H9 (cell line): ENCODE measurements around the gene CST5. TPM values are rescaled to one million over a fixed set of nuclear protein-coding genes. Genes with fewer than 3 reads are reported as not detected.
"Not testable (repeated sequence)": the region's sequence is repeated elsewhere in the genome, so short reads cannot be mapped to it uniquely, and the experiment has no call there.

Experiments
- DNase-seq: peaks from one replicate; pipeline ENCODE4 v3.0.0-alpha.2; 2017
- H2AFZ ChIP-seq: one replicate; pipeline ENCODE4 v1.6.1; 2013; ENCODE audit warnings: mild to moderate bottlenecking, low read length, control low read depth, moderate library complexity
- H2AK5ac ChIP-seq: 2 replicates; pipeline ENCODE4 v1.6.1; 2013; ENCODE audit warnings: low read length, control low read depth, mixed read lengths; ENCODE audit not compliant: insufficient read length
- H2BK120ac ChIP-seq: one replicate; pipeline ENCODE4 v1.6.1; 2013; ENCODE audit warnings: low read depth, mild to moderate bottlenecking, low read length, control low read depth, inconsistent platforms; ENCODE audit not compliant: poor library complexity, severe bottlenecking
- H2BK12ac ChIP-seq: 2 replicates; pipeline ENCODE4 v1.6.1; 2013; ENCODE audit warnings: low read length, control low read depth, mixed read lengths, low read depth; ENCODE audit not compliant: insufficient read length
- H2BK15ac ChIP-seq: 2 replicates; pipeline ENCODE4 v1.6.1; 2013; ENCODE audit warnings: low read depth, low read length, control low read depth
- H2BK20ac ChIP-seq: one replicate; pipeline ENCODE4 v1.6.1; 2013; ENCODE audit warnings: low read depth, mild to moderate bottlenecking, low read length, control low read depth, inconsistent platforms; ENCODE audit not compliant: poor library complexity, severe bottlenecking
- H2BK5ac ChIP-seq: 2 replicates; pipeline ENCODE4 v1.6.1; 2013; ENCODE audit warnings: low read length, control low read depth, mixed read lengths; ENCODE audit not compliant: insufficient read length
- H3K14ac ChIP-seq: 2 replicates; pipeline ENCODE4 v1.6.1; 2013; ENCODE audit warnings: low read length, control low read depth; ENCODE audit not compliant: insufficient read depth
- H3K18ac ChIP-seq: 2 replicates; pipeline ENCODE4 v1.6.1; 2013; ENCODE audit warnings: low read depth, mild to moderate bottlenecking, mixed read lengths, low read length, control low read depth; ENCODE audit not compliant: insufficient read length
- H3K23ac ChIP-seq: 2 replicates; pipeline ENCODE4 v1.6.1; 2013; ENCODE audit warnings: low read length, control low read depth, mixed read lengths, low read depth; ENCODE audit not compliant: insufficient read length
- H3K23me2 ChIP-seq: 2 replicates; pipeline ENCODE4 v1.6.1; 2013; ENCODE audit warnings: low read depth, mild to moderate bottlenecking, mixed read lengths, low read length, control low read depth; ENCODE audit not compliant: insufficient read length, poor library complexity, severe bottlenecking
- H3K27ac ChIP-seq: 2 replicates; pipeline ENCODE4 v1.5.1; 2013; ENCODE audit warnings: low read length, control low read depth, mixed read lengths, low read depth; ENCODE audit not compliant: insufficient read length
- H3K27me3 ChIP-seq: 2 replicates; pipeline ENCODE4 v1.6.1; 2013; ENCODE audit warnings: low read length, control low read depth, inconsistent platforms; ENCODE audit not compliant: insufficient read depth
- H3K4ac ChIP-seq: 2 replicates; pipeline ENCODE4 v1.6.1; 2013; ENCODE audit warnings: low read depth, mild to moderate bottlenecking, control low read depth, inconsistent platforms, low read length, moderate library complexity
- H3K4me1 ChIP-seq: 2 replicates; pipeline ENCODE4 v1.6.1; 2013; ENCODE audit warnings: low read length, control low read depth, inconsistent platforms; ENCODE audit not compliant: insufficient read depth
- H3K4me2 ChIP-seq: 2 replicates; pipeline ENCODE4 v1.6.1; 2013; ENCODE audit warnings: low read length, control low read depth, mixed read lengths; ENCODE audit not compliant: insufficient read length, insufficient read depth
- H3K56ac ChIP-seq: 2 replicates; pipeline ENCODE4 v1.6.1; 2013; ENCODE audit warnings: low read depth, mild to moderate bottlenecking, mixed read lengths, low read length, control low read depth; ENCODE audit not compliant: insufficient read length
- H3K79me1 ChIP-seq: 2 replicates; pipeline ENCODE4 v1.6.1; 2013; ENCODE audit warnings: low read depth, mild to moderate bottlenecking, moderate library complexity, low read length, control low read depth, inconsistent platforms; ENCODE audit not compliant: insufficient read depth, poor library complexity, severe bottlenecking
- H3K79me2 ChIP-seq: 2 replicates; pipeline ENCODE4 v1.6.1; 2013; ENCODE audit warnings: low read length, control low read depth, inconsistent platforms; ENCODE audit not compliant: insufficient read depth
- H3K9ac ChIP-seq: 2 replicates; pipeline ENCODE4 v1.6.1; 2013; ENCODE audit warnings: low read length, control low read depth, mixed read lengths; ENCODE audit not compliant: insufficient read length; ENCODE audit errors: extremely low read depth
- H3K9me3 ChIP-seq: one replicate; pipeline ENCODE4 v1.6.1; 2013; ENCODE audit warnings: low read depth, low read length, inconsistent platforms; ENCODE audit not compliant: control insufficient read depth
- H3T11ph ChIP-seq: one replicate; pipeline ENCODE4 v1.6.1; 2013; ENCODE audit warnings: mild to moderate bottlenecking, low read length, control low read depth, inconsistent platforms
- H4K20me1 ChIP-seq: one replicate; pipeline ENCODE4 v1.6.1; 2013; ENCODE audit not compliant: control insufficient read depth, insufficient read length, insufficient read depth
- H4K5ac ChIP-seq: 2 replicates; pipeline ENCODE4 v1.6.1; 2013; ENCODE audit warnings: low read depth, mild to moderate bottlenecking, mixed read lengths, low read length, control low read depth; ENCODE audit not compliant: insufficient read length
- H4K8ac ChIP-seq: replicated peaks from 2 replicates; pipeline ENCODE4 v1.6.1; 2013; ENCODE audit warnings: low read length, control low read depth, mixed read lengths, low read depth; ENCODE audit not compliant: insufficient read length
- H4K91ac ChIP-seq: 2 replicates; pipeline ENCODE4 v1.6.1; 2013; ENCODE audit warnings: low read depth, mild to moderate bottlenecking, moderate library complexity, mixed read lengths, low read length, control low read depth; ENCODE audit not compliant: insufficient read length
- H3K27ac Mint-ChIP-seq, 3 experiments: 2 replicates in 2 of 3; 3 replicates in 1 of 3; pipeline ENCODE4 v1.8.0; 2020 to 2021; ENCODE audit warnings: mixed read lengths in 3 of 3, mild to moderate bottlenecking in 1 of 3, moderate library complexity in 1 of 3
- H3K27me3 Mint-ChIP-seq: 2 replicates; pipeline ENCODE4 v1.8.0; 2021; ENCODE audit warnings: low read depth, mild to moderate bottlenecking, moderate library complexity, mixed read lengths
- H3K36me3 Mint-ChIP-seq, 3 experiments: 2 replicates in 2 of 3; 3 replicates in 1 of 3; pipeline ENCODE4 v1.8.0; 2020 to 2021; ENCODE audit warnings: low read depth in 3 of 3, mixed read lengths in 3 of 3; ENCODE audit not compliant: insufficient read depth in 1 of 3
- H3K4me1 Mint-ChIP-seq, 2 experiments: 2 replicates each; pipeline ENCODE4 v1.8.0; 2020; ENCODE audit warnings: mixed read lengths in 2 of 2
- H3K4me3 Mint-ChIP-seq, 2 experiments: 2 replicates in 1 of 2; 3 replicates in 1 of 2; pipeline ENCODE4 v1.8.0; 2020 to 2021; ENCODE audit warnings: mild to moderate bottlenecking in 2 of 2, mixed read lengths in 2 of 2, moderate library complexity in 1 of 2
- H3K9me3 Mint-ChIP-seq, 2 experiments: 2 replicates in 1 of 2; 3 replicates in 1 of 2; pipeline ENCODE4 v1.8.0; 2020; ENCODE audit warnings: mild to moderate bottlenecking in 2 of 2, mixed read lengths in 2 of 2, moderate library complexity in 1 of 2
- CTCF ChIP-seq: fragments of 200-600 bp; sonication (generic); conservative IDR thresholded peaks from 3 replicates; pipeline ENCODE4 v1.8.0; 2021; ENCODE audit warnings: antibody characterized with exemption, mild to moderate bottlenecking
- WGBS: extraction: QIAGEN DNeasy Blood & Tissue Kit; methylation state at CpG from one replicate; pipeline ENCODE4 v1.1.7; 2013; ENCODE audit warnings: missing lambda C conversion rate, low lambda C conversion rate, mixed read lengths; ENCODE audit not compliant: insufficient read length; ENCODE audit errors: extremely low coverage; 5-methylcytosine and 5-hydroxymethylcytosine counted together
- total RNA-seq: library from RNA; stranded (reverse); gene quantifications from 2 replicates; pipeline ENCODE4 v1.2.1, GENCODE V29; 2021

Gene CST5
- total RNA-seq, 1 experiment from 2014 or later = not detected

GRCh38 chr20:23878787-23879186 is 761 bp downstream of the CST5 start:
- WGBS = no CpG with 5 or more reads among the region's 7 CpGs
- Mint-ChIP-seq H3K27ac (no peak overlapping the region), H3K4me3 (no peak overlapping the region), H3K27me3 (no peaks in the 10 kb centered on the region; the same call in 1 of the 2 replicates), H3K36me3 (no peaks in the 10 kb centered on the region; a peak in 1 of 7 replicates), H3K4me1 (peaks cover 11 to 12% of the 10 kb centered on the region in 2 experiments), H3K9me3 (no peaks in the 10 kb centered on the region)
- Histone ChIP-seq H2BK120ac (no peak overlapping the region), H3K23ac (no peak overlapping the region), H4K5ac (no peak overlapping the region), H3K23me2 (no peaks in the 10 kb centered on the region), H2BK20ac (no peak overlapping the region), H4K91ac (no peak overlapping the region), H3K9me3 (no peaks in the 10 kb centered on the region), H3K4me1 (0 out of 2 replicates have a peak, but pooled peaks cover under 1% of the 10 kb centered on the region), H2AFZ (no peak overlapping the region), H3K9ac (no peak overlapping the region), H4K8ac (no peak overlapping the region), H3K27ac (no peak overlapping the region), H3K27me3 (no peaks in the 10 kb centered on the region), H3K79me1 (no peaks in the 10 kb centered on the region), H3T11ph (no peak overlapping the region), H2AK5ac (no peak overlapping the region), H4K20me1 (no peaks in the 10 kb centered on the region), H2BK12ac (no peak overlapping the region), H3K79me2 (no peaks in the 10 kb centered on the region), H3K56ac (no peak overlapping the region), H3K14ac (peak overlapping the region; percentile 49; the same call in 1 of the 2 replicates), H3K4me2 (no peak overlapping the region), H2BK5ac (no peak overlapping the region), H3K4ac (no peak overlapping the region), H2BK15ac (no peak overlapping the region), H3K18ac (no peak overlapping the region)
- DNase-seq = no peak
- TF ChIP-seq CTCF = no peak

GRCh38 chr20:23878016-23878542 is 1.5 kb downstream of the CST5 start:
- not testable (repeated sequence) for H3K9ac ChIP-seq, H2BK20ac ChIP-seq, H3K79me1 ChIP-seq, H3K14ac ChIP-seq, H4K5ac ChIP-seq, H2BK120ac ChIP-seq, H3K18ac ChIP-seq, H3K4me2 ChIP-seq, H3K79me2 ChIP-seq, H4K20me1 ChIP-seq, H3K4me3 Mint-ChIP-seq, H3K56ac ChIP-seq, H2BK12ac ChIP-seq, H3K27ac ChIP-seq, H3K9me3 ChIP-seq, H3K9me3 Mint-ChIP-seq, H3K4ac ChIP-seq, H4K91ac ChIP-seq, DNase-seq, H3K27me3 ChIP-seq, H3K23me2 ChIP-seq, H2BK5ac ChIP-seq, H3K36me3 Mint-ChIP-seq, H3K27me3 Mint-ChIP-seq, H3K23ac ChIP-seq, H2AFZ ChIP-seq, H2AK5ac ChIP-seq, H4K8ac ChIP-seq, H3K4me1 ChIP-seq, H2BK15ac ChIP-seq, H3T11ph ChIP-seq, H3K27ac Mint-ChIP-seq
- no CpG with 5 or more reads among the region's 2 CpGs for WGBS
- H3K4me1 Mint-ChIP-seq = peaks cover 11 to 16% of the 10 kb centered on the region in 2 experiments
